ENCODE measurements around the gene SH3GL2.

SH3GL2 gene

DNA sequence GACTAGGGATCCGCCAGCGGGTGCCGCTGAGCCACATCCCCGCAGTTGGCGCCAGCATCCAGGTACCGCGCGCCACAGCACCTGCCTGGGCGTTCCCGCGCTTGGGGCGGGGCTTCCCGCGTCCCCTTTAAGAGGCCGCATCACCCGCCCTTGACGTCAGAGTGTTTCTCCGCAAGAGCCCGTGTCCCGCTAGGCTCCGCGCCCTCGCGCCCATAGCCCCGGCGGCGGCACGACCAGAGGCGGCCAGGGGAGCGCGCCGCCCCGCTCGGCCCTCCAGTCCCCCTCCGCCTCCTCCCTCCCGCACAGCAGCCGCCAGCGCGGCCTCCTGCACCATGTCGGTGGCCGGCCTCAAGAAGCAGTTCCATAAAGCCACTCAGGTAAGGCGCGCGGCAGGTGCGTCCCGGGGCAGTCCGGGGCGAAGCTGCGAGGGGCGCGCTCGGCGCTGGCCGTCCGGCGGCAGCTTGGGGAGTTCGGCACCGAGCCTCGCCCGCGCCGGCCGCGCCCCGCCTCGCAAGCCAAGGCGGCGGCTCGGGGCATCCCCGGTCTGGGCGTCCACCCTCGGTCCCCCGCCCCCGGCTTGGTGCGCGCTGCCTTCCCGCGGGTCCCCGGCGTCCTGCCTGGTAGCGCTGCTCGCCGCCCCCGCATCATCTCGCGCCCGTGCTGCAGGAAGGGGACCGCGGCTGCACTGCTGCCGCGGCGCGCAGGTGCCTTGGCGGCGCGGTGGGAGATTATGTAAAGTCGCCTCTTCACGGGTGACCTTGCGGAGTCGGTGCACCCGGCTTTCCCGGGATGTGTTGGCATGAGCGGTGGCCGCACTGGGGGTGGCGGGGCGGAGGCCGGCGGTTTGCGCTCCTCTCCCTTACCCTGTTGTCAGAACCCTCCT is at the start of gene SH3GL2:
Gene SH3GL2, plus strand, starts transcription at position 156 of the 883 bp plus-strand sequence.
- FAIRE-seq = no peak
- DNase-seq (ENCODE audit: insufficient read length, low spot score) = no peak

DNA sequence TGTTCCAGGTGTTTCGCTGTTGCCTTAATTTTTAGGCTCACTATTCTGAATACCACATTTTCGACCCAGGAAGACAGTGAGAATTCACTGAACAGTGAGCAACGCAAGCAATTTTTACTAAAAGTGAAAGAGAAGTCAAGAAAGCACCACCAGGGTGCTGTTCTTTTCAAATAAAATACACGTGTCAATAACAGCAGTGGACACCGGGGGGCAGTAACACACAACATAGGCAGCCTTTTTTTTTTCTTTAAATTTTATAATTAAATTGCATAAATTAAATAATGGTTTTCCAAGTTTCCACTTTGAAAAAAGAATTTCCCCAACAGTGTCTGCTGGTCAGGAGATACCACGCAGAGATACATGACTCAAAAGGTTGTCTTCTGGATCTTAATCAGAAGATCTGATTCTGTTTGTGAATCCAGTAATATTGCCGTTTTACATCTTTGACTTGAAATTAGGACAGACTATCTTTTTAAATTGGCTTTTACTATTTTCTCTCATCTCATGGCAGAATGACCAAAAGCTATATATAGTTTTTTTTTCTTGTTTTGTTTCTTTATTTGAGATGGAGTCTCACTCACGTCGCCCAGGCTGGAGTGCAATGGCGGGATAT is 47.1 kb upstream of the SH3GL2 start:
- no peak for FAIRE-seq
- DNase-seq (ENCODE audit: insufficient read length, low spot score) = peak; percentile 12

DNA sequence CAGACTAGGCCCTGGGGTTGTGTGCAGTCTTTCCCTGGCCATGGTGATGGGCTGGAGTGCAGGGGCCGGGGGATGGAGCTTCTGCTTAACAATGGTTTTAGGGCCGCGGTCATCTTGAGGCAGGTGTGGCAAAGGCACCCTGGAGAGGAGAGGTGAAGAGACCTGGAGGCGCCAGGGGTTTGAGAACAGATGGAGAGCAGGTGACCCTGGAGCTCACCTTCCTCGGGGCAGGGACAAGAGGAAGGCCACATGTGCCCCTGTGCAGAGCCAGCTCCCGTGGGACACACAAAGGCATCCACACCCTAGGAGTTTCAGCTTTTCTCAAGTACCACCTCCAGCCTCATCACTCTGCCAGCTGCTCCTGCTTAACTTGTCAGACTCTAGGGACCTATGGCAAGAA is 46.4 kb upstream of the SH3GL2 start:
- DNase-seq (ENCODE audit: insufficient read length, low spot score) (no peak), FAIRE-seq (no peak)

DNA sequence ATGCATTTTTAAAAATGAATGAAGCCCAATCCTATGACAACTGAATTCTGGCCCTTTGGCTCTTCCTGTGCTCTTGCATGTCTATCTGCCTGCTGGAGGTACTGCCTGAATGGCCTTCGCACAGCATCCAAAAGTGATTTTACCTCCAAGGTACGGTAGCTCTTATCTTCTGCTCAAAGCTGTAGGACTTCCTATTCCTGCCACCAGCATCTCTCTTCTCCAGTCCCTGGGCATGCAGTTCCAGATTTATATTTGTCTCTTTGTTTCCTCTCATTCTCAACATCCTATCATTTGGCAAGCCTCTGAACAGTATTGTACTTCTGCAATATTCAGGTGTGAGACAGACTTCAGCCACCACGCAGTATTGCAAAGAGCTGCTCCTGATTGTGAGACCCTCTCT is 43.7 kb upstream of the SH3GL2 start:
- no peak for DNase-seq (ENCODE audit: insufficient read length, low spot score)
- no peak for FAIRE-seq

DNA sequence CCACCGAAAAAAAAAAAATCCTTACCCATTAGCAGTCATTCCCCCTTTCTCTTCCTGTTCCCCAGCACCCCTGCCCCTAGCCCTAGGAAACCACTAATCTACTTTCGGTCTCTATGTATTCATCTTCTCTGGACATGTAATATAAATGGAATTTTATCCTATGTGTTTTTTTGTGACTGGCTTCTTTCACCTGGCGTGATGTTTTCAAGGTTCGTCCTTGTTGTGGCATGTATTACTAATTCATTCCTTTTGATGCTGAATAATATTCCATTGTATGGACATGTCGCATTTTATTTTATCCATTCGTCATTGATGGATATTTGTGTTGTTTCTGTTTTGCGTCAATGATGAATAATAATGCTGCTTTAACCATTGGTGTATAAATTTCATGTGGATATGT is 42.8 kb upstream of the SH3GL2 start:
- FAIRE-seq (no peak), DNase-seq (ENCODE audit: insufficient read length, low spot score) (no peak)

DNA sequence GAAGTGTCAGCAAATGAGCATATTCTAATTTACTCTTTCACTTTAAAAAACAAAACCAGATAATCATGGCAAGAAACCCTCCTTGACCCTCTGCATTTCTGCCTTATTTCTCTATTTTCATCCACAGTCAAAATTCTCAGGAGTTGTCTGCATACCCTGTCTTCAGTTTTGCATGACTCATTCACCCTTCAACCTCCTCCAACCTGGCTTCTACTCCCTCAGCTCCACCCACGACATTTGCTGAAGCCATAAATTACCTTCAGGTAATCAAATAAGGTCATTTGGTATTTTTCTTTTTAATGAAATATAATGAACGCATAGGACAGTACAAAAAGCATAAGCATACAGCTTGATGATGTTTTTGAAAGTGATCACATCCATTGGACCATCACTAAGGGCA is 27.8 kb upstream of the SH3GL2 start:
- DNase-seq (ENCODE audit: insufficient read length, low spot score) = no peak
- no peak for FAIRE-seq

DNA sequence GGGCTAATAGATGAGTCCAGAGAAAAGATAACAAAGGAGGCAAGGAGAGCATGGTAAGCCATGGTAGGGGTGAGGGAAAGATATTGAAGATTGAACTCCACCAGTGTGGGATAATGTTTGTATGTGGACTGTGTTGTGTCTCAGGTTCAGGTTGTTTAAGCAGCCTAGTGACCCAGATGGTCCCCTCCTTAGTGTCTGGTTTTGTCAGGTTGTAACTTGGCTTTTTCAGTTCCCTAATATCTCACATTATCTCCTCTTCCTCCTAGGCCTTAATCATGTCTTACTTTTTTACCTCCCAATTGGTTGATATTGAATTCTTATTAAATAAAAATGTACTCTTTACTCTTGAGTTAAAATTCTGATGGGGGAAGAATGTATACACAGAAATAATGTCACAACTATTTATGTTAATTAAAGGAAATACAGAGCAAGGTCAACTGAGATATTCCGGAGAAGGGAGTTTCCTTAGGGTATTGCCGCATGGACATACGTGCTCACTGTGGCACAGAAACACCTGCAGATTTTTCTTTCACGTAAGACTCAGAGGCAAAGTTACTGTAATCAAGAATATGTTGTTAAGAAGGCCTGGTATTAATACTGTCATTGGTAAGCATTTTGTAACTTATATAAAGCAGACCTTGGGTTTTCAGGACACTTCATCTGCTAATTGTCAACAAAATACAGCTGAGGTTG is 23.4 kb upstream of the SH3GL2 start:
- DNase-seq (ENCODE audit: insufficient read length, low spot score) (no peak), FAIRE-seq (no peak)

DNA sequence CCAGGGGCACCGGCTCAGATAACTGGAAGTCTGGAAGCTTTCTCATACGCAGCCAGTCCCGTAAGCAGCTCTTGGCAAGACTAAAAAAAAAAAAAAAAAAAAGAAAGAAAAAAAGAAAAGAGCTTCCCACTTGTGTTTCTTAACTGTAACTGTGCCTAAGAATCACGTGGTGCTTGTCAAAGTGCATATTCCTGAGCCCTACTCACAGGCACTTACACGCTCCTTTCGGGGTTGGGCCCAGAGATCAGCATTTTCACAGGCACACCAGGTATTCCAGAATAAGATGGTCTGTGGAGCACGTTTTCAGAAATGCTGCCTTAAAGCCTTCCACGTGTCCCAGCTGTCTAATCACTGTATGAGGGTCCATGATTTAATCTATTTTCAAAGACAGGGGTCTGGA is 22.6 kb upstream of the SH3GL2 start:
- no peak for DNase-seq (ENCODE audit: insufficient read length, low spot score)
- no peak for FAIRE-seq

DNA sequence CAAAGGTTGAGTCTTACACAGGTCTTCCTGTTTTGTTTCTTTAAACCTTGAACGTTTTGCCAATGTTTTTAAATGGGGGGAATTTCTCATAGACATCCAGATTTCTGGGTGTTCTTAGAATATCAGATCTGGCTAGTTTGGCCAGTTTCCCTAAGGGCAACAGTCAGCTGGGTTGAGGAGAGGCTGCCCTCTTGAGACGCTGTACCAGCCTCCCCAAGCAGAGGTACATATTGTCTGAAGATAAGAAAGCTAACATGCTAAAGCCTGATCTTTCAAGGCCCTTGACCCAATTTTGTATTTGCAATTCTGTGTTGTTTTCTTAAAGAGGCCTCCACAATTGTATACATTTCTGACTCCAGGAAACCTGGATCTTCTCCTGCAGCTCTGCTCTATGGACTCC is 21.9 kb upstream of the SH3GL2 start:
- FAIRE-seq (no peak), DNase-seq (ENCODE audit: insufficient read length, low spot score) (no peak)

DNA sequence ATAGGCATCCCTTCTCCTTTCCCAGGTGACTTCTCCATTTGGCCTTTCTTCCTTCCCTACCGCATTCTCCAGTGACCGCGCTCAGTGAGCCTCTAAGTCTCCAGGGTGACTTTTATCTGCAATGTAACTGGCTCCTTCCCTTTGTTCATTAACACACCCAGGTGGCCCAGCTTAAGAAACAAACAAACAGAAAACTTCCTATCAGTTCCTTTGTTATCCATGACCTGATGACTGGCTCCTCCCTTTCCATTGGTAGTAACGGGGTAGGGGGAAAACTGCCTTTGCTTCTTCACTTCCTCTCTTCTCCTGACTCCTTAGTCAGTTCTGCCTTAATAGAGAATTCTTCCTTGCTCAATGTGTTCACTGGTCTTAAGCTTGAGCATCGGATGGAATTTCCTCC is 7.0 kb upstream of the SH3GL2 start:
- no peak for FAIRE-seq
- DNase-seq (ENCODE audit: insufficient read length, low spot score) = no peak

DNA sequence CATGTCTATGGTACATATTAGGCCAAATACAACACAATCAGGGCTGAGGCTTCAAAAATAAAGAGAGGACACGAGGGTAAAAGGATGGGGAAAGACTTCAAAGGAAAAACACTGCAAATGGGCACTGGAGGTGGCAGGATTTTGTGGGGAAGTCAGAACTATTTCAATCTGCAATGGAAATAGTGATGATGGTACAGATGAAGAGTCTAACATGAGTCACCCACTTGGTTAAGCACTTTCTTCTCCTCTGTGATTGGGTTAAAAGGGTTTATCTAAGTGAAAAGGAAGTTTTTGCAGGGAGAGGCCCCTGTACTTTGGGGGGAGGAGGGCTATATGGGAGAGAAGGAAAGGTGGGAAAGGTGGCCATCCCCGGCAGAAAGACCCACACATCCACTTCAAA is 4.5 kb upstream of the SH3GL2 start:
- DNase-seq (ENCODE audit: insufficient read length, low spot score) = no peak
- FAIRE-seq = no peak

DNA sequence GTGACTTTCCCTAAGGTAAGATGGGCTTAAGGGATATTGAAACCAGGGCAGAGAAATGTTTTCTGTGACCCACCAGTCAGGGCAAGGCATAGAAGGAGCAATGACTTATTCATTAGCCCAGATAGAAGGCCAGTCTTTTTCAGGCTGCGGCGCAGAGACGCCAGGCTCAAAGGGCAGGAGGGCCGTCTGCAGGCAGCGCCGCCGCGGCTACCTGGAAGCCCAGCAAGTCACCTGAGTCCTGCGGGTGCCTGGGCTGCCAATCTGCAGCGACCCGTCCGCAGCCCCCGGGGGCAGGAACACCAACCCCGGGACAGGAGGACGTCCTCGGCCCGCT is 322 bp upstream of the SH3GL2 start:
- DNase-seq (ENCODE audit: insufficient read length, low spot score) (no peak), FAIRE-seq (no peak)

DNA sequence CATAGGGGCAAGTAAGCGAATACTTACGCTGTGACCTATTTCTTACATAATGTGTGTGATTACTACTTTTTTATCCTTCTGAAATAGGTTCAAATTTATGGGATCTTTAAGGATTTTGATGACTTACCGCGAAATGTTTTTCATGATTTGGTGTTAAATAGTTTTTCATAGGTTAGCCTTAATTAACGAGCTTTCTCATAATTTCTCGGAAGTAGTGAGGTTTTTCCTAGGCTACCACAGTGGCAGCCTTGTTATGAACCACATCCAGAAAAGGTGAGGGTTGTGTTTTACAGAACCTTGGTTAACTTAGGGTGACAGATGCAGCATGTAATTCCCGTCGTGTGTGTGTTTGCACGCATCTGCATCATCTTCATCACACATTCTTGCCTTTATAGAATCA is 1.3 kb downstream of the SH3GL2 start:
- FAIRE-seq (no peak), DNase-seq (ENCODE audit: insufficient read length, low spot score) (no peak)

DNA sequence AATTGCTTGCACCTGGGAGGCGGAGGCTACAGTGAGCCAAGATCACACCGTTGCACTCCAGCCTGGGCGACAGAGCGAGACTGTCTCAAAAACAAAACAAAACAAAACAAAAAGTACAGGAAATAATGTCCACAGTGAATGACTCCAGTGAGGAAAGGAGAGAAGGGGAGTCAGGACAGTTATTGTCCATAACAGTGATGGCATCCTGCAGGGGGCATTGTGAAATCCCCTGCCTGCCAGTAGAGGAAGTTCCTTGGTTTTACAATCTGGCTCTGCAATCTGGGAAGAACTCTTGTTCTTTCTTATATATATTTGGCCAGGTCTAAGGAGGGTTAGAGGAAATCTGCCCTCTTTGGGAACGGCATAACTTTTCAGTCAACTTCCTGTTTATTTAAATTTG is 8.2 kb downstream of the SH3GL2 start:
- FAIRE-seq = no peak
- no peak for DNase-seq (ENCODE audit: insufficient read length, low spot score)

DNA sequence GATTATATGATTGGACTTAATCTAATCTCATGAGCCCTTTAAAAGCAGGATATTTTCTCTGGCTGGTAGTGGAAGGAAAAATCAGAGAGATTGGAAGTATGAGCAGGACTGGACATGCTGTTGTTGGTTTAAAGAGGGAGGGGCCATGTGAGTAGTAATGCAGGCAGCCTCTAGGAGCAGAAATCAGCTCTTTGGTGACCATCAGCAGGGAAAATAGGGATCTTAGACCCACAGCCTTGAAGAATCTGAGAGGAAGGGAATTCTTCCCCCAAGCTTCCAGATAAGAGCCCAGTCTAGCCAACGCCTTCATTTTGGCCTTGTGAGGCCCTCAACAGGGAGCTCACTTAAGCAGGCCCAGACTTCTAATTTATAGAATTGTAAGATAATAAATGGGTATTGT is 9.5 kb downstream of the SH3GL2 start:
- FAIRE-seq = no peak
- DNase-seq (ENCODE audit: insufficient read length, low spot score) = no peak

DNA sequence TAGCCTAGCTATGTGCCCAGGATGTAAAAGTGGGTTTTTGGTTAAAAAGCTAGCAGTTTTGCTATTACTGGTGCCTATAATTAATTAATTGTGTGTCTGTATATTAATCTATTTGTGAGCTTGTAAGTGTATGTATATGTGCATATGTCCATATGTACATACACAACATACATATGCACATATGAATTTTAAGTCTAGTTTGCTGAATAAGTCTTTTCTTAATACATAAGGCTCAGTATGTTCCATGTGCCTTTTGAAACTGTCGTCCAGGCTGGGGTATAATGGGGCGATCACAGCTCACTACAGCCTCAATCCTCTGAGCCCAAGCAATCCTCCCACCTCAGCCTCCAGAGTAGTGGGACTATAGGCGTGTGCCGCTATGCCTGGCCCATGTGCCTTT is 10.1 kb downstream of the SH3GL2 start:
- DNase-seq (ENCODE audit: insufficient read length, low spot score) (no peak), FAIRE-seq (no peak)

DNA sequence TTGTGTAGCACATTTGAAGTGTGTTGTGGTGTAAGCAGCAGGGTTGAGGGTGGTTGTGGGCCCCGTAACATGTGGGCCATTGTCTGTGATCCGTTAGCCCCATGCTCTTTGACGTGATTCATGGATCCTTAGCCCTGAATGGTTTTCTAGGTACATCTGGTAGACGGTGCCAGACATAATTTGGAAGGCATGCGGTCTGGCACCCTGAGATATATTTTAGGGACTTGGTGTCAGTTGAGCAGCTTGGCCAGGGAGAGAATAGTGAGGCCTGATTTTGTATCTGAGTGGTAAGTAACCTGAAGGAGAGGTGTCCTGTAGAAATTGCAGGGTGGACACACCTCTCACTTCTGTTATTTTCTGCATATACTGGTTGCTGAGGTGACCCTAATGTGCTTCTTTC is 10.9 kb downstream of the SH3GL2 start:
- DNase-seq (ENCODE audit: insufficient read length, low spot score) (no peak), FAIRE-seq (no peak)

DNA sequence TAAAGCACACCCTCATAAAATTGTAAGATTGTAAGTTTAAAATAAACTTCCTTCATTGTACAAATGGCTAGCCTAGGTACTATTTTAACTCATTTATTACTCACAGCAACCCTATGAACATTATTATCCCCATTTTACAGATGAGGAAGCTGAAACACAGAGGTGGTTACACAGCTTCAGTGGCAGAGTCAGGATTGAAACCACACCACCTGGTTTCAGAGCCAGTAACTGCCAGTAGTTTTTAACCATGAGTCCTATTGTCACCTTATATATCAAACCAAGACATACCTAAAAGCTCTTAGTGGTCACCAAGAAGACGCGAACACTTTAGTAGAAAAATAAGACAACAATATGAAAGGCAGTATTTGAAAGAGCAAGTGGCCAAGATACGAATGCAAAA is 16.1 kb downstream of the SH3GL2 start:
- FAIRE-seq = no peak
- no peak for DNase-seq (ENCODE audit: insufficient read length, low spot score)

DNA sequence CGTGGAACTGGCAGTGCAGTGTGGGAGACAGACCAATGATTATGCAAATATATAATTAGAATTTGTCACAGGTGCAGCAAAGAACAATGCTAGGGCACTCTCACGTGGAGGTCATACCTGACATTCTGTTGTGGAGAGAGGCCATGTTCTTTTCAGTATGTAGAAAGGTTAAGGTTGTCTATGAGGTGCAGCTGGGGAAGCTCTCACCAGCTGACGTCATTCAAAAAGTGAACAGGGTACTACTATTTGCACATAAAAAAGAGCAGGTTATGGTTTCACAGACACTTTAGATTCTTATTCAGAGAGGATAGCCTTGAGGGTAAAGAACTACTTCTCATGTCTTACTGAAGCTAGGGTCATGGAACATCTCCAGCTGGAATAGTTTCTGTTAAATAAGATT is 19.1 kb downstream of the SH3GL2 start:
- DNase-seq (ENCODE audit: insufficient read length, low spot score) (no peak), FAIRE-seq (no peak)

DNA sequence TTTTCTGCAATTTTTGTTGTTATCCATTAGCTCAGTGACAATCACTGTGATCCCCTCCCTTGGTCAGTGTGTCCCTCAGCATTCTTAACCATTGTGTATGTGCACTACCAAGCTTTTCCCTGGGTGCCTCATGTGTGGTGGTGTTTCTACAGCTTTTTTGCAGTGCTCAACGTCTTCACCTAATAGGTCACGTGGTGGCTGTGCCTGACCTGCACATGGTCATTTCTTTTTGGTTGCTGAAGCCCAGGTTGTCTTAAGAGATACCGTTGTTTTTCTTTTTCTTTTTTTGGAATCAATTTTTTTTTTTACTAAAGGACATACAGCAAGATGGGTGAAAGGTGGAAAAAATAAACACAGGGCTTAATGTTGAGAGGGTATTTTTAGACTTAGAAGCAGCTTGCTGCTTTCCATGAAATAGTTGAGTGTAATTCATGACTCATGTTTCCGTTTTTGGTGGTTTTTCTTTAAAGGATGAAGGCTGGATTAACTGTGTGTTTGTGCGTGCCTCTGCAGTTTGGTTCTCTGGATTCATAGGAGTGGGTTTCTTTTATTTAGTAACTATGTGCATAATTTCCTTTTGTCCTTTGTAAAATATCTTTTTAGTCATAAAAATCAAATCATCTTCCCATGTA is 22.2 kb downstream of the SH3GL2 start:
- no peak for DNase-seq (ENCODE audit: insufficient read length, low spot score)
- no peak for FAIRE-seq

DNA sequence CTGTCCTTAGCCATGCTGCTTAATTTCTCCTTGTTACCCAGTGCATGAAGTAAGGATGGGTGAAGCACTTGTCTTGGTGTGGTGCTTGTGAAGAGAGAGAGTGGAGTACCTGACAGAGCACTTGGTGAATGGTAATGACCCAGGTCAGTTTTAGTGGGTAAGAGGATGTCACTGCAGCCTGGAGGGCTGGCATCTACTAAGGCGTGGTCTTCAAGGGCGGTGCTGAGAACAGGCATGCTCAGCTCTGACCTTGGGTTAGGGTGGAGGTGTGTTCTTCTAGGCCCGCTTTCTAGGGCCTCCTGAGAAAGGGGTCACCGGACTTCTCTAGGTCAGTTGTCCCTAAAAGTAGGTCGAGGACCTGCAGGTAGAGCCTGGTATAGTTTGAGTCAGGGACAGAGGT is 25.7 kb downstream of the SH3GL2 start:
- FAIRE-seq (no peak), DNase-seq (ENCODE audit: insufficient read length, low spot score) (no peak)

All from GM19239 (cell line).